ENCODE data around the gene SDK1. TPM values are rescaled to one million over a fixed set of nuclear protein-coding genes. Genes with fewer than 3 reads are reported as not detected.

The SDK1 gene
- total and polyA plus RNA-seq, 4 experiments from 2014 or later, result 0.06 to 0.26 TPM; not detected in 2

GRCh38 chr7:3730276-3730675 is 429.2 kb downstream of the SDK1 start:
- DNase-seq, result no peak
- Mint-ChIP-seq H3K27ac (no peak overlapping the region), H3K27me3 (peaks cover 0 to 3% of the 10 kb centered on the region in 2 donors), H3K4me3 (no peak overlapping the region), H3K4me1 (no peaks in the 10 kb centered on the region), H3K36me3 (no peaks in the 10 kb centered on the region), H3K9me3 (peaks cover 0 to 8% (median under 1%) of the 10 kb centered on the region in 8 donors)
- H3K4me1 ChIP-seq (ENCODE audit: insufficient read depth, low read length), result no peaks in the 10 kb centered on the region
- no peak overlapping the region for H3K27ac ChIP-seq (ENCODE audit: low read depth, low read length)
- ChIA-PET CTCF (ENCODE audit: partially characterized antibody) (interaction anchor here (0.5 to 0.9 kb wide), 2 partner anchors 14 to 54 kb away, joined by 3 read pairs; no protein-coding TSS in a partner anchor), POLR2A (ENCODE audit: partially characterized antibody) (no interaction called here)
- no peaks in the 10 kb centered on the region for H3K36me3 ChIP-seq (ENCODE audit: insufficient read depth, low read length)
- intact Hi-C loops (cut with micrococcal nuclease), result no loop called here
- no peaks in the 10 kb centered on the region for H3K27me3 ChIP-seq (ENCODE audit: insufficient read depth, low read length)
- H3K9me3 ChIP-seq (ENCODE audit: control insufficient read depth in 1 of 2, low read length in 2 of 2), result no peaks in the 10 kb centered on the region
- H3K4me3 ChIP-seq (ENCODE audit: low read length in 2 of 2), result no peak overlapping the region

GRCh38 chr7:3732395-3733005 is 431.4 kb downstream of the SDK1 start:
- Mint-ChIP-seq H3K27me3 (peaks cover 0 to 3% of the 10 kb centered on the region in 2 donors), H3K4me1 (no peaks in the 10 kb centered on the region), H3K9me3 (peaks cover 0 to 8% (median 2%) of the 10 kb centered on the region in 8 donors), H3K36me3 (no peaks in the 10 kb centered on the region), H3K27ac (no peak overlapping the region), H3K4me3 (no peak overlapping the region)
- Histone ChIP-seq H3K27ac (ENCODE audit: low read depth, low read length) (no peak overlapping the region), H3K4me1 (ENCODE audit: insufficient read depth, low read length) (no peaks in the 10 kb centered on the region), H3K9me3 (ENCODE audit: control insufficient read depth in 1 of 2, low read length in 2 of 2) (no peaks in the 10 kb centered on the region), H3K27me3 (ENCODE audit: insufficient read depth, low read length) (no peaks in the 10 kb centered on the region), H3K4me3 (ENCODE audit: low read length in 2 of 2) (no peak overlapping the region), H3K36me3 (ENCODE audit: insufficient read depth, low read length) (no peaks in the 10 kb centered on the region)
- ChIA-PET CTCF (ENCODE audit: partially characterized antibody) (no interaction called here), POLR2A (ENCODE audit: partially characterized antibody) (no interaction called here)
- intact Hi-C loops (cut with micrococcal nuclease), result no loop called here
- no peak for DNase-seq

GRCh38 chr7:3733541-3734140 is 432.6 kb downstream of the SDK1 start:
- Mint-ChIP-seq H3K27ac (no peak overlapping the region), H3K36me3 (no peaks in the 10 kb centered on the region)

GRCh38 chr7:3738964-3739363 is 437.9 kb downstream of the SDK1 start:
- Histone ChIP-seq H3K4me3 (ENCODE audit: low read length in 2 of 2) (no peak overlapping the region), H3K4me1 (ENCODE audit: insufficient read depth, low read length) (no peaks in the 10 kb centered on the region), H3K9me3 (ENCODE audit: control insufficient read depth in 1 of 2, low read length in 2 of 2) (no peaks in the 10 kb centered on the region), H3K36me3 (ENCODE audit: insufficient read depth, low read length) (no peaks in the 10 kb centered on the region), H3K27me3 (ENCODE audit: insufficient read depth, low read length) (no peaks in the 10 kb centered on the region), H3K27ac (ENCODE audit: low read depth, low read length) (no peak overlapping the region)
- DNase-seq, result no peak
- ChIA-PET CTCF (ENCODE audit: partially characterized antibody) (no interaction called here), POLR2A (ENCODE audit: partially characterized antibody) (no interaction called here)
- Mint-ChIP-seq H3K9me3 (peaks cover 2 to 28% (median 15%) of the 10 kb centered on the region in 8 donors), H3K27ac (no peak overlapping the region), H3K4me1 (no peaks in the 10 kb centered on the region), H3K36me3 (no peaks in the 10 kb centered on the region), H3K27me3 (peaks cover 11 to 13% of the 10 kb centered on the region in 2 donors), H3K4me3 (no peak overlapping the region)
- intact Hi-C loops (cut with micrococcal nuclease), result no loop called here

More at GRCh38 chr7:3733541-3734140, 432.6 kb downstream of the SDK1 start:
- Histone ChIP-seq H3K36me3 (ENCODE audit: insufficient read depth, low read length) (no peaks in the 10 kb centered on the region), H3K27me3 (ENCODE audit: insufficient read depth, low read length) (no peaks in the 10 kb centered on the region), H3K9me3 (ENCODE audit: control insufficient read depth in 1 of 2, low read length in 2 of 2) (no peaks in the 10 kb centered on the region), H3K27ac (ENCODE audit: low read depth, low read length) (no peak overlapping the region), H3K4me3 (ENCODE audit: low read length in 2 of 2) (no peak overlapping the region), H3K4me1 (ENCODE audit: insufficient read depth, low read length) (no peaks in the 10 kb centered on the region)
- intact Hi-C loops (cut with micrococcal nuclease), result no loop called here
- ChIA-PET CTCF (ENCODE audit: partially characterized antibody) (no interaction called here), POLR2A (ENCODE audit: partially characterized antibody) (interaction anchor here (0.6 kb wide), 1 partner anchor 28 kb away, joined by 3 read pairs; no protein-coding TSS in a partner anchor)
- DNase-seq, result no peak
- Mint-ChIP-seq H3K4me3 (no peak overlapping the region), H3K9me3 (peaks cover 0 to 15% (median 3%) of the 10 kb centered on the region in 8 donors), H3K27me3 (peaks cover 0 to 1% of the 10 kb centered on the region in 2 donors), H3K4me1 (no peaks in the 10 kb centered on the region)

GRCh38 chr7:3739983-3740382 is 438.9 kb downstream of the SDK1 start:
- ChIA-PET POLR2A (ENCODE audit: partially characterized antibody) (no interaction called here), CTCF (ENCODE audit: partially characterized antibody) (no interaction called here)
- H3K9me3 Mint-ChIP-seq, result peaks cover 2 to 28% (median 15%) of the 10 kb centered on the region in 8 donors
- H3K4me1 ChIP-seq (ENCODE audit: insufficient read depth, low read length), result no peaks in the 10 kb centered on the region
- H3K27me3 ChIP-seq (ENCODE audit: insufficient read depth, low read length), result no peaks in the 10 kb centered on the region
- H3K27ac ChIP-seq (ENCODE audit: low read depth, low read length), result no peak overlapping the region
- no peak overlapping the region for H3K4me3 ChIP-seq (ENCODE audit: low read length in 2 of 2)
- no peaks in the 10 kb centered on the region for H3K9me3 ChIP-seq (ENCODE audit: control insufficient read depth in 1 of 2, low read length in 2 of 2)
- DNase-seq, result no peak
- no peak overlapping the region for H3K27ac Mint-ChIP-seq
- no peaks in the 10 kb centered on the region for H3K36me3 ChIP-seq (ENCODE audit: insufficient read depth, low read length)
- H3K27me3 Mint-ChIP-seq, result peaks cover 13% of the 10 kb centered on the region in 2 donors
- H3K36me3 Mint-ChIP-seq, result no peaks in the 10 kb centered on the region
- no peaks in the 10 kb centered on the region for H3K4me1 Mint-ChIP-seq
- no peak overlapping the region for H3K4me3 Mint-ChIP-seq
- intact Hi-C loops (cut with micrococcal nuclease), result no loop called here

- Mint-ChIP-seq H3K36me3 (no peaks in the 10 kb centered on the region), H3K4me3 (no peak overlapping the region), H3K9me3 (no peaks in the 10 kb centered on the region), H3K27ac (no peak overlapping the region), H3K27me3 (peaks cover 7 to 15% of the 10 kb centered on the region in 2 donors), H3K4me1 (no peaks in the 10 kb centered on the region)
- no peaks in the 10 kb centered on the region for H3K36me3 ChIP-seq (ENCODE audit: insufficient read depth, low read length)
- intact Hi-C loops (cut with micrococcal nuclease), result no loop called here
- no peaks in the 10 kb centered on the region for H3K9me3 ChIP-seq (ENCODE audit: control insufficient read depth in 1 of 2, low read length in 2 of 2)
- no peak for DNase-seq
- H3K4me1 ChIP-seq (ENCODE audit: insufficient read depth, low read length), result no peaks in the 10 kb centered on the region
- no peak overlapping the region for H3K4me3 ChIP-seq (ENCODE audit: low read length in 2 of 2)
- H3K27me3 ChIP-seq (ENCODE audit: insufficient read depth, low read length), result no peaks in the 10 kb centered on the region
- ChIA-PET CTCF (ENCODE audit: partially characterized antibody) (no interaction called here), POLR2A (ENCODE audit: partially characterized antibody) (no interaction called here)
- no peak overlapping the region for H3K27ac ChIP-seq (ENCODE audit: low read depth, low read length)
Observed at GRCh38 chr7:3747467-3747866, 446.4 kb downstream of the SDK1 start.

GRCh38 chr7:3748389-3748788 is 447.3 kb downstream of the SDK1 start:
- Histone ChIP-seq H3K9me3 (ENCODE audit: control insufficient read depth in 1 of 2, low read length in 2 of 2) (no peaks in the 10 kb centered on the region), H3K4me1 (ENCODE audit: insufficient read depth, low read length) (no peaks in the 10 kb centered on the region), H3K27me3 (ENCODE audit: insufficient read depth, low read length) (no peaks in the 10 kb centered on the region), H3K4me3 (ENCODE audit: low read length in 2 of 2) (no peak overlapping the region), H3K36me3 (ENCODE audit: insufficient read depth, low read length) (no peaks in the 10 kb centered on the region), H3K27ac (ENCODE audit: low read depth, low read length) (no peak overlapping the region)
- H3K27ac Mint-ChIP-seq, result no peak overlapping the region
- H3K4me1 Mint-ChIP-seq, result no peaks in the 10 kb centered on the region
- ChIA-PET CTCF (ENCODE audit: partially characterized antibody) (no interaction called here), POLR2A (ENCODE audit: partially characterized antibody) (no interaction called here)
- no peak overlapping the region for H3K4me3 Mint-ChIP-seq
- no peak for DNase-seq
- H3K27me3 Mint-ChIP-seq, result peaks cover 4 to 14% of the 10 kb centered on the region in 2 donors
- H3K9me3 Mint-ChIP-seq, result no peaks in the 10 kb centered on the region
- intact Hi-C loops (cut with micrococcal nuclease), result no loop called here
- H3K36me3 Mint-ChIP-seq, result no peaks in the 10 kb centered on the region

All from CD4-positive, alpha-beta memory T cell (primary cell).